ENCODE data around the gene PLPP3.

DNA sequence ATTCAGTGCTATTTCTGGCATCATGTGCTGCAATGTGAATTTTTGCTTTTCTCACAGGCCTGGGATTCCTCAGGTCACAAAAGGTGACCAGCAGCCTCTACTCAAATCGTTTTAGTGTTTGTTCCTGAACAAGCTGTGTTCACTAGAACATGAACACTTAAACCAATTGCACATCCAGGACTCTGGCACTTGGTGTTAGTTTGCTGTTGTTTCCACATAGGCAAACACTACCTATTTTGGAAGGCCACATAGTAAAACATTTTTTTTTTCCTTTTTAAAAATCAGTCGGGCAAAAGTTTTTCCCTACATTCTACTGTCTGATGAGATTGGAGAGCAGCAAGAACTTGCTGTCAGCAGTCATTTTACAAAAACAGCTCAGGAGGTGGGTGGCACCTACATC lies 83.2 kb downstream of the PLPP3 start:
- TF ChIP-seq, protein P1, sequence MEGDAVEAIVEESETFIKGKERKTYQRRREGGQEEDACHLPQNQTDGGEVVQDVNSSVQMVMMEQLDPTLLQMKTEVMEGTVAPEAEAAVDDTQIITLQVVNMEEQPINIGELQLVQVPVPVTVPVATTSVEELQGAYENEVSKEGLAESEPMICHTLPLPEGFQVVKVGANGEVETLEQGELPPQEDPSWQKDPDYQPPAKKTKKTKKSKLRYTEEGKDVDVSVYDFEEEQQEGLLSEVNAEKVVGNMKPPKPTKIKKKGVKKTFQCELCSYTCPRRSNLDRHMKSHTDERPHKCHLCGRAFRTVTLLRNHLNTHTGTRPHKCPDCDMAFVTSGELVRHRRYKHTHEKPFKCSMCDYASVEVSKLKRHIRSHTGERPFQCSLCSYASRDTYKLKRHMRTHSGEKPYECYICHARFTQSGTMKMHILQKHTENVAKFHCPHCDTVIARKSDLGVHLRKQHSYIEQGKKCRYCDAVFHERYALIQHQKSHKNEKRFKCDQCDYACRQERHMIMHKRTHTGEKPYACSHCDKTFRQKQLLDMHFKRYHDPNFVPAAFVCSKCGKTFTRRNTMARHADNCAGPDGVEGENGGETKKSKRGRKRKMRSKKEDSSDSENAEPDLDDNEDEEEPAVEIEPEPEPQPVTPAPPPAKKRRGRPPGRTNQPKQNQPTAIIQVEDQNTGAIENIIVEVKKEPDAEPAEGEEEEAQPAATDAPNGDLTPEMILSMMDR (conservative IDR thresholded peaks at IDR 0.05; ENCODE audit: low read depth, low read length) = no peak
- TF ChIP-seq EZH2 (IDR thresholded peaks at IDR 0.05; ENCODE audit: borderline replicate concordance, low read depth, low read length, poor library complexity, severe bottlenecking) = no peak

Data from A673 (cell line).